AG09309 (cell line): ENCODE measurements around the gene TLK1.

Source experiments
- DNase-seq: peaks from one replicate; pipeline ENCODE4 v3.0.0-alpha.2; 2010; ENCODE audit warnings: low read depth
- H3K4me3 ChIP-seq: 2 replicates; pipeline ENCODE4 v1.5.1; 2011; ENCODE audit warnings: mild to moderate bottlenecking, low read depth, low read length, moderate library complexity; ENCODE audit not compliant: control insufficient read depth
- TF ChIP-seq, protein P1 (sequence below): IDR thresholded peaks from 2 replicates; pipeline ENCODE4 v1.5.1; 2011; ENCODE audit warnings: mild to moderate bottlenecking, low read depth, low read length, inconsistent platforms; ENCODE audit not compliant: insufficient read depth, control insufficient read depth; ENCODE audit errors: missing control alignments

TLK1 gene

DNA sequence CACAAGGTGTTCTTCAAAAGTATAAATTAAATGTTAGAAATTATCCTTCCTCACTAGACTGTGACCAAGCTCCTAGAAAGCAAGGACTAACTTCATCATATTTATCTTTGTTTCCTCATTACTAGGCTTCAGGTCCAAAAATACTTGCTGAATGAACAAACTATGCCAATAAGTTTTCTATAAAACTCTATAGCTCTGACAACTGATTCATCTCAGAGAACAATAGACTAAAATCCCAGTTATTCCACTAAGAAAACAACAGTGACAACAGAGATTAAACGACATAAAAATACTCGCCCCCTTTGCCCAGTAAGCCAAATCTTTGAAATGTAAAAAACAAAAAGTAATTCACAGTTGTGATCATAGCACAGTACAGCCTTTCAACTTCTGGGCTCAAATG is 13.6 kb downstream of the TLK1 start:
- TF ChIP-seq, protein P1, sequence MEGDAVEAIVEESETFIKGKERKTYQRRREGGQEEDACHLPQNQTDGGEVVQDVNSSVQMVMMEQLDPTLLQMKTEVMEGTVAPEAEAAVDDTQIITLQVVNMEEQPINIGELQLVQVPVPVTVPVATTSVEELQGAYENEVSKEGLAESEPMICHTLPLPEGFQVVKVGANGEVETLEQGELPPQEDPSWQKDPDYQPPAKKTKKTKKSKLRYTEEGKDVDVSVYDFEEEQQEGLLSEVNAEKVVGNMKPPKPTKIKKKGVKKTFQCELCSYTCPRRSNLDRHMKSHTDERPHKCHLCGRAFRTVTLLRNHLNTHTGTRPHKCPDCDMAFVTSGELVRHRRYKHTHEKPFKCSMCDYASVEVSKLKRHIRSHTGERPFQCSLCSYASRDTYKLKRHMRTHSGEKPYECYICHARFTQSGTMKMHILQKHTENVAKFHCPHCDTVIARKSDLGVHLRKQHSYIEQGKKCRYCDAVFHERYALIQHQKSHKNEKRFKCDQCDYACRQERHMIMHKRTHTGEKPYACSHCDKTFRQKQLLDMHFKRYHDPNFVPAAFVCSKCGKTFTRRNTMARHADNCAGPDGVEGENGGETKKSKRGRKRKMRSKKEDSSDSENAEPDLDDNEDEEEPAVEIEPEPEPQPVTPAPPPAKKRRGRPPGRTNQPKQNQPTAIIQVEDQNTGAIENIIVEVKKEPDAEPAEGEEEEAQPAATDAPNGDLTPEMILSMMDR, result no peak
- H3K4me3 ChIP-seq, result no peak overlapping the region
- no peak for DNase-seq

DNA sequence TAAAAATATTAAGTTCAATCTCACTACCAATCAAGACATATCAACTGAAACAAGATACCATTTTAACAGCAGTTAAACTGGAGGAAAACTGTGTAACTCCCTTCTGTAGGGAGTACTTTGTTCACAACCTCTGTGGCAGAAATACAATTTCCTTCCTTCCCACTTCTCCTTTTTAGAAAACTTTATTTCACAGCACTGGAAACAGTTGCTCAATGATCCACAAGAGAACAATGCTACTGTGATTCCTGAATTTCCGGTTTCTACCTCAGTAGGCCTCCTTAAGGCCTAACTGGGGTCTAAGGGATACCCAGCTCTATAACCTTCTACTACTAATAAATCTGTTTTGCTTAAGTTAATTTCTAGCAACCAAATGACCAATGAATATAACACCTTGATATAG is 14.1 kb downstream of the TLK1 start:
- DNase-seq, result no peak
- no peak overlapping the region for H3K4me3 ChIP-seq
- TF ChIP-seq, protein P1, result no peak

DNA sequence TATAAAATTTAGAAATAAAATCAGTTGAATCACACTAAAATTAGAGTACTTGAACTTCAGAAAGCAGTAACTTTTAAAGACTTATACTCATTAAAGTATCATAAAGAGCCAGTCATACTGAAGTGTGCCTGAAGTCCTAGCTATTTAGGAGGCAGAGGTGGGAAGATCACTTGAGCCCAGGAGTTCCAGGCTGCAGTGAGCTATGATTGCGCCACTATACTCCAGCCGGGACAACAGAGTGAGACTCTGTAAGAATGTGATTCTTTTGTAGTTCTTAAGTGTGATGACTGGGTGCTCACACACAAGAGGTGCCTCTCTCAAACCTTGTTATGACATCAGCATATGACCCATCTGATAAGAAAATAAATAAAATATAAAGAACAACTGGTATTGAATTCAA is 14.6 kb downstream of the TLK1 start:
- TF ChIP-seq, protein P1, result no peak
- H3K4me3 ChIP-seq, result no peak overlapping the region
- no peak for DNase-seq

DNA sequence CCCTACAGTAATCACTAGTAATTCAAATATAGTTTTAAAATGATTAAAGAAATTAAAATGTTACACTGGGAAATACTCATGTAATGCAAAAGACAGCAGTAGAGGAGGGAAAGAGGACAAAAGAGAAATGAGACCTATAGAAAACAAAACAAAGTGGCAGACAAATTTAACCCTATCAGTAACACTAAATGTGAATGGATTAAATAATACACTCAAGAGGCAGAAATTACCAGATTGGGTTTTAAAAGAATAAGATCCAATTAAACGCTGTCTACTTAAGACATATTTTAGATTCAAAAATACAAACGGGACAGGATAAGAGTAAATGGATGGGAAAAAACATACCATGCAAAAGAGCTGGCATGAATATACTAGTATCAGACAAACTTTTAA is 17.0 kb downstream of the TLK1 start:
- H3K4me3 ChIP-seq, result no peak overlapping the region
- DNase-seq, result no peak
- TF ChIP-seq, protein P1, result no peak

DNA sequence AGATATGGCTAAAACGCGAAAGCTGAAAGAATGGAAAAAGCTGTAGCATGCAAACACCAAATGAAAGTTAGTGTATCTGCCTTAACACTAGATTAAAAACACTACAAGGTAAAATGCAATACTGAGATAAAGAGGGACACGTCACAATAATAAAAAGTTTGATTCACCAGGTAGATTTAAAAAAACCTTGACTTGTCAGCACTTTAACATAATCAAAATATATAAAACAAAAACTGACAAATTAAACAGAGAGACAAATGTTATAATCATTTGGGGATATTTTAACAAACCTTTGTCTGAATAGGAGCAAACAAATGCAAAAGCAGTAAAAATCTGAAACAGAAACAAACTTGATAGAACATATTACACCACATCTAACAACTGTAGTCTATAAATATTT is 18.3 kb downstream of the TLK1 start:
- DNase-seq, result no peak
- H3K4me3 ChIP-seq, result no peak overlapping the region
- TF ChIP-seq, protein P1, result no peak

DNA sequence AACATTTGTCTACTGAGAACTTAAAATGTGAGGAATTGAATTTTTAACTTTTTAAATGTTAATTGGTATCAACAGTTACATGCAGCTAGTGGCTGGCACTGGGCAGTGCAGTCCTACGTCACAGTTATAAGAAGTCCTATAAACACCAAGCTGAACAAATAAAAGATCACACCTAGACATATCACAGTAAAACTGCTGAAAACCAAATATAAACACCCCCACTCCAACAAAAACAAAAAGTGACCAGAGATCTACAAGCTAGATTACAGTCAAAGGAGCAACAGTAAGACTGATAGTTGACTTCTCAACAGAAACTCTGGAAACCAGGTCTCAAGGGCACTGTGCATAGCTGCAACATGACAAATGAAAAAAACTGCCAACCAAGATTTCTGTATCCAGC is 19.4 kb downstream of the TLK1 start:
- DNase-seq, result no peak
- TF ChIP-seq, protein P1, result no peak
- H3K4me3 ChIP-seq, result no peak overlapping the region

DNA sequence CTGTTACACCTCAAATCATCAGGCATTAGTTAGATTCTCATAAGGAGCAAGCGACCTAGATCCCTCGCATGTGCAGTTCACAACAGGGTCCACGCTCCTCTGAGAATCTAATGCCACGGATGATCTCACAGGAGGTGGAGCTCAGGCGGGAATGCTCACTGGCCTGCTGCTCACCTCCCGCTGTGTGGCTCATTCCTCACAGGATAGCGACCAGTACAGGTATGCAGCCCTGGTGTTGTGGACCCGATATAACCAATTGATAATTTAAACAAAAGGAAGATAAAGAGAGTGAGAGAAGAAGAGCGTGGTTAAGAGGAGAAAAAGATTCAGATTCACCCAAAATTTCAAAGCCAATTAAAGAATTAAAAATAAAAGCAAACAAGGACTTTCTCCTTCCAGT is 20.8 kb downstream of the TLK1 start:
- no peak overlapping the region for H3K4me3 ChIP-seq
- no peak for DNase-seq
- TF ChIP-seq, protein P1, result no peak
